HG02798 (cell line): ENCODE results near the gene PIEZO1.
"Not testable (repeated sequence)": the region's sequence is repeated elsewhere in the genome, so short reads cannot be mapped to it uniquely, and the experiment has no call there.

ENCODE experiments used
- ATAC-seq: cut with Tn5 transposase; IDR thresholded peaks from one replicate; pipeline ENCODE4 v1.9.1; 2021; ENCODE audit warnings: mild to moderate bottlenecking; ENCODE audit not compliant: unreplicated experiment, poor library complexity

Gene PIEZO1, protein sequence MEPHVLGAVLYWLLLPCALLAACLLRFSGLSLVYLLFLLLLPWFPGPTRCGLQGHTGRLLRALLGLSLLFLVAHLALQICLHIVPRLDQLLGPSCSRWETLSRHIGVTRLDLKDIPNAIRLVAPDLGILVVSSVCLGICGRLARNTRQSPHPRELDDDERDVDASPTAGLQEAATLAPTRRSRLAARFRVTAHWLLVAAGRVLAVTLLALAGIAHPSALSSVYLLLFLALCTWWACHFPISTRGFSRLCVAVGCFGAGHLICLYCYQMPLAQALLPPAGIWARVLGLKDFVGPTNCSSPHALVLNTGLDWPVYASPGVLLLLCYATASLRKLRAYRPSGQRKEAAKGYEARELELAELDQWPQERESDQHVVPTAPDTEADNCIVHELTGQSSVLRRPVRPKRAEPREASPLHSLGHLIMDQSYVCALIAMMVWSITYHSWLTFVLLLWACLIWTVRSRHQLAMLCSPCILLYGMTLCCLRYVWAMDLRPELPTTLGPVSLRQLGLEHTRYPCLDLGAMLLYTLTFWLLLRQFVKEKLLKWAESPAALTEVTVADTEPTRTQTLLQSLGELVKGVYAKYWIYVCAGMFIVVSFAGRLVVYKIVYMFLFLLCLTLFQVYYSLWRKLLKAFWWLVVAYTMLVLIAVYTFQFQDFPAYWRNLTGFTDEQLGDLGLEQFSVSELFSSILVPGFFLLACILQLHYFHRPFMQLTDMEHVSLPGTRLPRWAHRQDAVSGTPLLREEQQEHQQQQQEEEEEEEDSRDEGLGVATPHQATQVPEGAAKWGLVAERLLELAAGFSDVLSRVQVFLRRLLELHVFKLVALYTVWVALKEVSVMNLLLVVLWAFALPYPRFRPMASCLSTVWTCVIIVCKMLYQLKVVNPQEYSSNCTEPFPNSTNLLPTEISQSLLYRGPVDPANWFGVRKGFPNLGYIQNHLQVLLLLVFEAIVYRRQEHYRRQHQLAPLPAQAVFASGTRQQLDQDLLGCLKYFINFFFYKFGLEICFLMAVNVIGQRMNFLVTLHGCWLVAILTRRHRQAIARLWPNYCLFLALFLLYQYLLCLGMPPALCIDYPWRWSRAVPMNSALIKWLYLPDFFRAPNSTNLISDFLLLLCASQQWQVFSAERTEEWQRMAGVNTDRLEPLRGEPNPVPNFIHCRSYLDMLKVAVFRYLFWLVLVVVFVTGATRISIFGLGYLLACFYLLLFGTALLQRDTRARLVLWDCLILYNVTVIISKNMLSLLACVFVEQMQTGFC (N-terminal part only)

GRCh38 chr16:88785106-88785924 is at the start of gene PIEZO1:
Gene PIEZO1, minus strand, starts transcription at chr16:88785220. Its CDS starts 256 bp downstream, at chr16:88784964.
- peak; percentile 32 for ATAC-seq

- ATAC-seq: no peak
Measured at GRCh38 chr16:88834670-88835069, 49.6 kb upstream of the PIEZO1 start.

DNA sequence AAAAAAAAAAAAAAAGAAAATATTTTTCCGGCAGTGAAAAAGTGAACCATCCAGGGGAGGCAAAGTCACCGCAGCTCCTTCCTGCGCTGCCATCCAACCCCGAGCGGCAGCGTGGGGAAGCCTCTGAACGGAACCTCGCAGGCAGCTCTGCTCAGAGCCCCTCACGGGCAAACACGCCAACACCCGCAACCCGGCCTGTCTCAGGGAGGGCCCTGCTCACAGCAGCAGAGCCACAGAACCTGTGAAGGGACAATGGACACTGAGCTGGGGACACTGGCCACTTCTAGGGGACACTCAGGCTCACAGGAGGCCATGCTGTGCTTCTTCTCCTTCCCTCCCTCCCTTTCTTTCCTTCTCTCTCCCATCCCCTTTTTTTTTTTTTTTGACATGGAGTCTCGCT is 48.1 kb upstream of the PIEZO1 start:
- no peak for ATAC-seq

GRCh38 chr16:88831838-88832237 is 46.8 kb upstream of the PIEZO1 start:
- no peak for ATAC-seq

GRCh38 chr16:88830783-88831182 is 45.8 kb upstream of the PIEZO1 start:
- no peak for ATAC-seq

DNA sequence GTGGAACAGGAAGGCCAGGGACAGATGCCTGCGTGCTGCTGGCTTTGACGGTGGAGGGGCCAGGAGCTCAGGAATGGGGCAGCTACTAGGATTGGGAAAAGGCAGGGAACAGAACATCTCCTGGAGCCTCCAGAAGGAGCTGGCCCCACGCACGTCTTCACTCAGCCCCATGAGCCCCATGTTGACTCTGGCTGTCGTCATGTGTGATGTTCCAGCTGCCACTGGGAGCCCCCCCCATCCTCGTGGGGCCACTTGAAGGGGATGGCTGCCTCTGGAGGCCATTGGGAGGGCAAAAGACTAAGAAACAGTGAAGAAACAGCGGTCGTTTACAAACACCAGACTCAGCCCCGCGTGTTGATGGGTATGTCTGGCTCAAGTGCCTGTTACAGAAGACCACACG is 45.2 kb upstream of the PIEZO1 start:
- no peak for ATAC-seq

- ATAC-seq: no peak
Measured at GRCh38 chr16:88828711-88829110, 43.7 kb upstream of the PIEZO1 start.

DNA sequence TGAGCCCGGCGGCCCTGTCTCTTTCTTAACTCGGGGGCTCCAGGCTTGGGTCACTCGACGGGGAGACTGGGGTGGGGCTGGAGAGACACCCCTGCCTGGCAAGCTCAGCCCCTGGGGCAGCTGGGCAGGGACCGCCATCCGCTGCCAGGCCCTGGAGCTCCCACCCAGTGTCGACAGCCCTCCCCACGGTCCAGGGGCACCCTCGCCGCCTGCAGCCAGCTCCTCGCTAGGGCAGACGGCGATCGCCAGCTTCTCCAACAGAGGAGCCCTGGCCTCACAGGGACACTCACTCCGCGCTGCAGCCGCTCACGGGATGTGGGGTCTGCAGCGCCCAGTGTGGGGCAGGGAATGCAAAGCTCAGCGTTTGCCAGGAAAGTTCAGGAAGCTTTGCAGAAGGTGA is 42.7 kb upstream of the PIEZO1 start:
- no peak for ATAC-seq

DNA sequence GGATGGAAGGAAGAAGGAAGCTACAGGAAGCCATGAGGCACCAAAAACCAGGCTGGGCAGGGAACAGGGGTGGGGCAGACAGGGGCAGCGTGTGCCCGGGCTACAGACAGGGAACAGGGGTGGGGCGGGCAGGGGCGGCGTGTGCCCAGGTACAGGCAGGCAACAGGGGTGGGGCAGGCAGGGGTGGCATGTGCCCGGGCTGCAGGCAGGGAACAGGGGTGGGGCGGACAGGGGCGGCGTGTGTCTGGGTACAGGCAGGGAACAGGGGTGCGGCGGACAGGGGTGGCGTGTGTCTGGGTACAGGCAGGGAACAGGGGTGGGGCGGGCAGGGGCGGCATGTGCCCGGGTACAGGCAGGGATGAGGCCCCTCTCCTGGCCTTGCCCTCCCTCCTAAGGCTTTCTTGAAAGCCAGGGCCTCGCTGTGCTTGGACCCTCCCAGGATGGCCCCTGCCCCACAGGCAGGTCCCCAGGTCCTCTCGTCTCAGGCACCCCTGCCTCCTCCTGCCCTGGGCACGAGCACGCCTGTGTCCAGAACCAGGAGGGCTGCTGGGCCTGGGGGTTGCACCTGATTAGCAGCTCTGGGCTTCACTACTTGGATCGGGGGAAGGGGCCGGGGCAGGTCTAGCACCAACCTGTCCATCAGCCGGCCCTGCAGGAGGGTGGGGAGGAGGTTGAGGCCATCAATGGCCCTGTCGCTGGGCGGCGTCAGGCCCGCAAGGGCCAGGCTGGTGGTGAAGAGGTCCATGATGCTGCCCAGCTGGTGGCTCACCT is 41.2 kb upstream of the PIEZO1 start:
- ATAC-seq: no peak

- no peak for ATAC-seq
Measured at GRCh38 chr16:88825146-88825545, 40.1 kb upstream of the PIEZO1 start.

DNA sequence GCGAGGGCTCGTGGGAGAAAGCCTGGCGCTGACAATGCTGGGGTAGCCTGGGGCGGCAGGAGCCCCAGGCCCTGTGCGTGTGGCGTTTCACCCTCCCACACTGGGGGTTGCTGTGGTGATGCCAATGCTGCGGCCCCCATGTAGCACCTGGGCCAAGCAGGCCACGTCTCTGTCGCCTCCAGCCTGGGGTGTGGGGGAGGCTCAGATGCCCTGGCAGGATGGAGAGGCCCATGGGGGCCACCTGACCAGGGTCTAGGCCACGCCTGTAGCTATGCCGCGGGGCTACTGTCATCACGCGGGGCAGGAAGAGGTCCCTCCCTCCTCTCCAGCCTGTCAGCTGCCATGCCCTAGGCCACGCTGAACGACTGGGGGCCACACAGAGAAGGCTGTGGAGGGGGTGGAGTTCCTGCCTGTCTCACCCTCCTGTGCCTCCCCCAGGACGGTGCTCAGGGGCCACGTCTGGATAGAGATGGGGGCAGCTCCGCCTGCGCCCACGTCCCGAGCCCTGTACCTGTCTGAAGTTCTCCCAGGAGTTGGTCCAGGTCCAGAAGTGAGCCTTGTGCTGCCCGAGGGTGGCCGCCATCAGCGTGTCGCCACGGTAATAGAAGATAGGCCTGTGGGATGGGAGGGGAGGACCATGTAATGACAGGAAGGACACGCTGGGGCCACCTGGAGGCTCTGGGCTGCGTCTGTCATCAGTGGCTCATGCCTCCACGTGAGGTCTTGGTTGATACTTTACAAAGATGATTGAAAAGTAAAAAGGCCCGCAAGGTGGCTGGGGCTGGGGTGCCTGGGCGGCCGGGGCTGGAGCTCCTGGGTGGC is 39.4 kb upstream of the PIEZO1 start:
- no peak for ATAC-seq

DNA sequence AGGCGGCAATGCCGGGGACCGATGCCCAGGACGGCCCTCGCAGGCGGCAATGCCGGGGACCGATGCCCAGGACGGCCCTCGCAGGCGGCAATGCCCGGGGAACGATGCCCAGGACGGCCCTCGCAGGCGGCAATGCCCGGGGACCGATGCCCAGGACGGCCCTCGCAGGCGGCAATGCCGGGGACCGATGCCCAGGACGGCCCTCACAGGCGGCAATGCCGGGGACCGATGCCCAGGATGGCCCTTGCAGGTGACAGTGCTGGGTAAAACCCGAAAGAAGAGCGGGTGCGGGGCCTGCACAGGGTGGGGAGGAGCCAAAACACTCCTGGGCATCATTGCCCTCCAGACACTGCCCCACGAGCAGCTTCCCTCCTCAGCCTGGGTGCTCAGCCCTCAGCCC is 38.6 kb upstream of the PIEZO1 start:
- ATAC-seq: not testable (repeated sequence)

DNA sequence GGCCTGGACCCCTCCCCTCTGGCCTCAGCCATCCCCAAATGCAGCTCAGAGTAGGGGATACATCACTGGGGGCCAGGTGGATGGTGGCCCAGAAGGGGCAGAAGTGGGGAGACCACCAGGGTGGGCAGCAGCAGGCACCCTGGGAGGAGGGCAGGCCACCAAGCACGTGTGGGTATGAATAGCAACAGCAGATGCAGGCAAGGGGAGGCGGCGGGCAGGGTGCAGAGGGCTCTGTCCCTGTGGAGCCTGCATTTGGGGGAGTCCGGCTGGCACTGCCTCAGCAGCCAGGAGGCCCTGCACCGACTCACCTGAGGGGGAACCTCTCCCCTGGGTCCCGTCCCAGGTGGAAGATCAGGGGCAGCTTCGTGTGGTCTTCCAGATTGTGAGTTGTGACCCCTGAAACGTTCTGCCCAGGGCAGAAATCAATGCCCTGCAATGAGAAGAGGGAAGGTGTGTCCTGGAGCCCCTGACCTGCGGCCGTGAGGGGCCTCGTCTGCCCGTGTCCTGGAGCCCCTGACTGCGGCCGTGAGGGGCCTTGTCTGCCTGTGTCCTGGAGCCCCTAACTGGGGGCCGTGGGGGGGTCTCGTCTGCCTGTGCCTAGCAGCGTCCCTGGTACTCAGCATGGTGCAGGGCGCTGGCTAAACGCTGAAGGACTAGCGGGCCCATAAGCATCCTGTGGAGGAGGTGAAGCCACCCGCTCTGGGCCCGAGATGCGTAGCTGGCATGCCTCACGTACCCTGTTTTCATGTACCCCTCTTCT is 37.4 kb upstream of the PIEZO1 start:
- no peak for ATAC-seq

- ATAC-seq: no peak
Measured at GRCh38 chr16:88821168-88821850, 36.3 kb upstream of the PIEZO1 start.

DNA sequence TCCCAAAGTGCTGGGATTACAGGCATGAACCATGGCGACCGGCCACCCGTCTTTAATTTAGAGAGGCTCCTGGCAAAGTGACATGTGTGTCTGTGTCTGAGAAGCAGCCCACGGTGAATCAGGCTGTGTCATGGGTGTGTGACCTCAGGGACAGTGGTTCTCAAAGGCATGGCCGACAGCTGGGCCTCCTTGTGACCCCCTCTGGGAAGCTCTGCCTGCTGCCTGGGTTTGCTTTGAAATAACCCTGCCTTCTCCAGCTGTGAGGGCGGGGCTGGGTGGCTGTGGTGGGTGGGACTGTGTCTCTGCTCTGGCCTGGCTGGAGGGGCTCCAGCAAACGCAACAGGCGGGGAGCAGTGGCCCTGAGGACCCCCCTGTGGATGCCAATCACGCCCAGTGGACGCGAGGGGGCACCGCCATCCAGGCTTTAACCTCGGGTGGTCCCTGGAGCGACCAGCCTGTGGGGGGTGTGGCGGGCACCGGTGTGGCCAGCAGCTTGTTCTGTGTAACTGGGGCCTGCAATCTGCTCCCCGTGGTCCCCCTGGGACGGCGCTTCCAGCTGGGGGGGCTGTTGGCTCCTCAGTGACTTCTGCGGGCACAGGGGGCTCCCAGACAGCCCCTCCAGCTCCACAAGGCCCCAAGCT is 35.5 kb upstream of the PIEZO1 start:
- ATAC-seq: no peak

DNA sequence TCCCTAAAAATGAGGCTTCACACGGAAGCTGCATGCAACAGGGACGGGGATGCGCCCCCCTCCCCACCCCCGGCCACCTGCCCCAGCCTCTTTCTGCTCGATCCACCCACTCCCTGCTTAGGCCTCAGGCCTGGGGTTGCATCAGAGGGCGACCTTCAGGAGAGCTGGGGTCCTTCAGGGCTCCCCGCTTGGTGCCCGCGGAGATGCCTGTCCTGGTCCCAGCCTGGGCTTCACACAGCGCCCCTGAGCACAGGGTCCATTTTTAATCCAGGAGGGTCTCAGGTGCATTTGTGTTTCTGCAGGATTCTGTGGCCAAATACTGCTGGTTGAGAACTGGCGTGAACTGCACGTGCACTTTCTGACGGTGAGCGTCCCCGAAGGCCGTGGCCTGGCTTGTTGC is 34.1 kb upstream of the PIEZO1 start:
- ATAC-seq: no peak

GRCh38 chr16:88818575-88818874 is 33.5 kb upstream of the PIEZO1 start:
- no peak for ATAC-seq
